ENCODE data around the gene ZNF343.

The ZNF343 gene

DNA sequence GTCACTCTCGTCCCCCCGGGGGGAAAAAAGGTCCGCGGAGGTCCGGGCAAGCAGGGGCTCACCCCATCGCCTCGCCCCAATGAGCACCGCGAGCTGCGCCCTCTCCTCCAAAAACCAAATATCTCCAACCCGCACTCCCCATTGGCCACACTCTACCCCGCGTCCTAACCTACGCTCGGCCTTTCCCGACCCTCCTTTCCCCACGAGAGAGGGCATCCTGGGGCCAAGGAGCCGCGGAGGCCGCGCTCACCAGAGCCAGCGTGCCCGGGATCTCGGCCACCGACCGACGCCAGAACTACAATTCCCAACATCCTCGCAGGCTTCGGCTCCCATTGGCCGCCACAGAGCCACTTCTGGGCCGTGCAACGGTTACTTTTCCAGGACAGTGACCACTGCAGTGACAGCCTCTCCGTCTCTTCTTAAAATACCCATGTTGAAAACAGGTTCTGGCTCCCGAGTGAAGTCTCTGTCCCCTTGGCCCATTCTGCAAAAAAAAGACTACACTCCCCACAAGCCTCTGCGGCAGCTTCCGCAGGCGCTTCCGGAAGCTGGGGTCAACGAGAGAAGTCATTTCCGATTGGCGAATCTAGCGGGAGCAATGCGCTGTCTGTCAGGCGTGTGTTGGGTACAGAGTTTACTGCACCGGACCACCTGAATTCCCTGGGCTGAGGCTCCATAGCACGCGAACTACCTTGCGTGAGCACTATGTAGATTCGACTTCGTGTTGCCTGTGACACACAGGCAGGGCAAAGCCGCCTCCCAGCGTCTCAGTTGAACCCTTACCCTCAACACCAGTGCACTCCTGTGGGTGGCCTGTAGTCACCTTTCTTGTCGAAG, at the start of gene ZNF343:
TSS of gene ZNF343 (minus strand) at position 285 of the 837 bp plus-strand sequence. CDS start 15,020 bp downstream, outside the sequence.
- H3K4me3 ChIP-seq (ENCODE audit: low read length) = peak within 1 kb of the TSS; percentile 94
- TF ChIP-seq, protein P1, sequence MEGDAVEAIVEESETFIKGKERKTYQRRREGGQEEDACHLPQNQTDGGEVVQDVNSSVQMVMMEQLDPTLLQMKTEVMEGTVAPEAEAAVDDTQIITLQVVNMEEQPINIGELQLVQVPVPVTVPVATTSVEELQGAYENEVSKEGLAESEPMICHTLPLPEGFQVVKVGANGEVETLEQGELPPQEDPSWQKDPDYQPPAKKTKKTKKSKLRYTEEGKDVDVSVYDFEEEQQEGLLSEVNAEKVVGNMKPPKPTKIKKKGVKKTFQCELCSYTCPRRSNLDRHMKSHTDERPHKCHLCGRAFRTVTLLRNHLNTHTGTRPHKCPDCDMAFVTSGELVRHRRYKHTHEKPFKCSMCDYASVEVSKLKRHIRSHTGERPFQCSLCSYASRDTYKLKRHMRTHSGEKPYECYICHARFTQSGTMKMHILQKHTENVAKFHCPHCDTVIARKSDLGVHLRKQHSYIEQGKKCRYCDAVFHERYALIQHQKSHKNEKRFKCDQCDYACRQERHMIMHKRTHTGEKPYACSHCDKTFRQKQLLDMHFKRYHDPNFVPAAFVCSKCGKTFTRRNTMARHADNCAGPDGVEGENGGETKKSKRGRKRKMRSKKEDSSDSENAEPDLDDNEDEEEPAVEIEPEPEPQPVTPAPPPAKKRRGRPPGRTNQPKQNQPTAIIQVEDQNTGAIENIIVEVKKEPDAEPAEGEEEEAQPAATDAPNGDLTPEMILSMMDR (IDR thresholded peaks at IDR 0.05; ENCODE audit: insufficient read depth, low read depth, low read length, missing control alignments) = no peak
- DNase-seq (ENCODE audit: low read depth) = peak; percentile 84

DNA sequence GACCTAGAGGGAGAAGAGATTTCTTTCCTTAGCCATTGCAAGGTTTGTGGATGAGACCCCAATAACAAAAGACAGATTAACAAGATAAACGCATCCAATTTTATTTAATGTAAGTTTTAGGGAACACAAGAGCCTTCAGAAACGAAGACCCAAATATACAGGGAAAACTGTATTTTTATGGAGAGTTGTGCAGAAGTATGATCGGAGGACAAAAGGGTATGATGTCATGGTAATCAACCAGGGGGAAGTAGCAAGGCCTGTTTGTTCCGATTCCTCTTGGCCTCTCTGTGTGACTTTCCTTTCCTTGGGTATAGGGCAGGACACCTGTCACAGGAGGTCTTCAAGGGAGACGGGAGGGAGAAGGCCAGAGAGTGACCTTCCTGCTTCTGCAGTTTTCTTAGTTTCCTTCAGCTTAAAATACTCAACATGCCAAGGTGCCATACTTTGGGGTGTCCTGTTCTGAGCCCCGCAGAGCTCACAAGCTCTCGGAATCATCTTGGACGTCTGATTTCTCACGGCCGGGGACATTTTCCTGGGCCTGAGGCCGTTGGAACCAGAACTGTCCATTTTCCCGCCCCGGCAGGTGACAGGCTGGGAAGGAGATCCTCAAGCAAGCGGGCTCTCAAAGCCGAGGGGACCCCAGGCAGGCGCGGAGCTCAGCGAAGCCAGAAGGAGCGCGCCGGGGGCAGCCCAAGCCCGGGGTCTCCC, 49.3 kb upstream of the ZNF343 start:
- TF ChIP-seq, protein P1 (IDR thresholded peaks at IDR 0.05; ENCODE audit: insufficient read depth, low read depth, low read length, missing control alignments) = no peak
- no peak overlapping the region for H3K4me3 ChIP-seq (ENCODE audit: low read length)
- DNase-seq (ENCODE audit: low read depth) = no peak

DNA sequence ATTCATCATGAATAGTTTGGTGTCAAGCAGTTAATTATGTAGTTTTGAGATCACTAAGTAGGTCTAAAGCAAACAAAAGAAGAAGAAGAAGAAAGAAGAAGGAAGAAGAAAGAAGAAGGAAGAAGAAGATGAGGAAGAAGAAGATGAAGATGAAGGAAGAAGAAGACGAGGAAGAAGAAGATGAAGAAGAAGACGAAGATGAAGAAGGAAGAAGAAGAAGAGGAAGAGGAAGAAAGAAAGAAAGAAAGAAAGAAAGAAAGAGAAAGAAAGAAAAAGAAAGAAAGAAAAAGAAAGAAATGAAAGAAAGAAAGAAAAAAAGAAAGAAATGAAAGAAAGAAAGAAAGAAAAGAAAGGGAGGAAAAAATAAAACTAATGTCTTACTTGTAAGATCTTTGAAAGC, 36.9 kb upstream of the ZNF343 start:
- no peak overlapping the region for H3K4me3 ChIP-seq (ENCODE audit: low read length)
- TF ChIP-seq, protein P1 (IDR thresholded peaks at IDR 0.05; ENCODE audit: insufficient read depth, low read depth, low read length, missing control alignments) = no peak
- no peak for DNase-seq (ENCODE audit: low read depth)

DNA sequence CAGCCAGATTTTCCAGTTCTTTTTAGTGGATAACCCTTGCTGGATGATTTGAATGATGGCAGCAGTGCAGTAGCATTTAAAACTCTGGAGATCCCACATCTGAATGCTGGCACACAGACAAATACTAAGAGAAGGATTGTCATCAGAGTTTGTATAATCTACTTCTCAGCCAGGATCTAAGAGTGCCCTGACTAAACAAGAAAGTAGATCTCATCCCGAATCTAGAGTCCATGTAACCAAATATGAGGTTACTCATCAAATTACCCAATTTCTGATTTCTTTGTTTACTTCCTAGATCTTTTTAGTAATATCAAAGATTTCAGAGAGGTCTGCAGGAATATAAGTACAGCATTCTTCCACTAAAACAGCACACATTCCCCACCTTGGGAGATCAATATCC, 35.5 kb upstream of the ZNF343 start:
- H3K4me3 ChIP-seq (ENCODE audit: low read length) = no peak overlapping the region
- TF ChIP-seq, protein P1 (IDR thresholded peaks at IDR 0.05; ENCODE audit: insufficient read depth, low read depth, low read length, missing control alignments) = no peak
- peak; percentile 12 for DNase-seq (ENCODE audit: low read depth)

DNA sequence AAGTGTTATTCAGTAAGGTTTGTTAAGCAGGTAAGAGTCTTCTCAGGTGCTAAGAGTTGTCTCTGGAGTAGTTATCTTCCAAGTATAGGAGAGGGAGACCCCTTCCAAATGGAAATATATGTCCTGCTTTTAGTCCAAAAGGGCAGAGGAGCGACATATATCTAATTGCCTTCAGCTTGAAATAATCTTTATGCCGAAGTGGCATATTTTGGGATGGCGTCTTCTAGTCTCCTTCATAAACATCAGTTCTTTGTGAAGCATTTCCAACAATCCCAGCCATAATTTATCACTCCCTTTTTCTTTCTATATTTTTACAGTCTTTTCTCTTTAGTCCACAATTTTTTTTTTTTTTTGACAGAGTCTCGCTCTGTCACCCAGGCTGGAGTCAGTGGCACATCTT, 33.6 kb upstream of the ZNF343 start:
- TF ChIP-seq, protein P1 (IDR thresholded peaks at IDR 0.05; ENCODE audit: insufficient read depth, low read depth, low read length, missing control alignments) = no peak
- H3K4me3 ChIP-seq (ENCODE audit: low read length) = no peak overlapping the region
- no peak for DNase-seq (ENCODE audit: low read depth)

DNA sequence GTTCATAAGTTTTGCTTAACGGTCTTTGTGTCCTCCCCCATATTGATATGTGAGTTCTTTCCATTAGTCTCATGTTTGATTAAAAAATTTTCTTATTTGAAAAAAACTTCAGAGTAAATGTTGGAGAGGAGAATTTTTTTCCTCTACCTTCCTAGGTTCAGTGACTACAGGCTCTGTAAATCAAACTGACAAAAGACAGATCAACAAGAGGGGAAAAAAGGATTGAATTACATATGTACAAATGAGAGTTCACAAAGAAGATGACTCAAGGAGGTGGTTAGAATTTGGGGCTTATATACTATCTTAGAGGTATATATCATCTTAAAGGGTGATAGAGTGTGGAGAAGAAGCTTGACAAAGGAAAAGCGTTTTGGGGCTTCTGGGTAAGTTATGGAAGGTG, 33.2 kb upstream of the ZNF343 start:
- H3K4me3 ChIP-seq (ENCODE audit: low read length) = no peak overlapping the region
- no peak for DNase-seq (ENCODE audit: low read depth)
- TF ChIP-seq, protein P1 (IDR thresholded peaks at IDR 0.05; ENCODE audit: insufficient read depth, low read depth, low read length, missing control alignments) = no peak
